DND-41 (cell line): Measurements from ENCODE around the gene DIRAS1.

Source experiments
- ATAC-seq: fragments of 200-7000 bp; cut with Tn5 transposase; 3 replicates; pipeline ENCODE4 v1.9.1; 2021; ENCODE audit warnings: low read depth; ENCODE audit not compliant: insufficient read depth
- DNase-seq: peaks from one replicate; pipeline ENCODE4 v3.0.0-alpha.2; 2020
- H2AFZ ChIP-seq: 2 replicates; pipeline ENCODE4 v1.6.0; 2012; ENCODE audit warnings: low read depth, low read length
- H3K27ac ChIP-seq: 2 replicates; pipeline ENCODE4 v1.5.1; 2012; ENCODE audit warnings: low read length, inconsistent platforms
- H3K27me3 ChIP-seq: fragments of 200-600 bp; sonication (generic); 2 replicates; pipeline ENCODE4 v1.6.0; 2012; ENCODE audit warnings: low read length, mild to moderate bottlenecking, inconsistent platforms; ENCODE audit not compliant: insufficient read depth, poor library complexity
- H3K36me3 ChIP-seq: 2 replicates; pipeline ENCODE4 v1.5.1; 2012; ENCODE audit warnings: low read length, inconsistent platforms; ENCODE audit not compliant: insufficient read depth
- H3K4me1 ChIP-seq: 2 replicates; pipeline ENCODE4 v1.5.1; 2012; ENCODE audit warnings: mild to moderate bottlenecking, low read length; ENCODE audit not compliant: insufficient read depth
- H3K4me2 ChIP-seq: 2 replicates; pipeline ENCODE4 v1.6.0; 2012; ENCODE audit warnings: mild to moderate bottlenecking, moderate library complexity, low read length, inconsistent platforms; ENCODE audit not compliant: insufficient read depth
- H3K4me3 ChIP-seq, 2 experiments: fragments of 200-600 bp in 1 of 2; shearing (Covaris generic) in 1 of 2; 2 replicates each; pipeline ENCODE4 v1.5.1; 2012 to 2016; ENCODE audit warnings: inconsistent platforms in 2 of 2, low read length in 2 of 2, mild to moderate bottlenecking in 2 of 2, low read depth in 1 of 2, moderate library complexity in 1 of 2
- H3K79me2 ChIP-seq: 2 replicates; pipeline ENCODE4 v1.6.0; 2012; ENCODE audit warnings: low read length, inconsistent platforms; ENCODE audit not compliant: insufficient read depth
- H3K9ac ChIP-seq: 2 replicates; pipeline ENCODE4 v1.6.0; 2012; ENCODE audit warnings: low read depth, mild to moderate bottlenecking, inconsistent platforms, low read length, moderate library complexity
- H3K9me3 ChIP-seq: 2 replicates; pipeline ENCODE4 v1.5.1; 2012; ENCODE audit warnings: low read length, moderate library complexity, mild to moderate bottlenecking, inconsistent platforms; ENCODE audit not compliant: insufficient read depth, severe bottlenecking
- H4K20me1 ChIP-seq: 2 replicates; pipeline ENCODE4 v1.6.0; 2012; ENCODE audit warnings: low read length; ENCODE audit not compliant: insufficient read depth
- CTCF ChIP-seq: IDR thresholded peaks from 2 replicates; pipeline ENCODE4 v1.5.1; 2012; ENCODE audit warnings: borderline replicate concordance, low read length, moderate library complexity, mild to moderate bottlenecking; ENCODE audit not compliant: poor library complexity, severe bottlenecking; ENCODE audit errors: extremely low read depth
- EZH2 ChIP-seq: IDR thresholded peaks from 3 replicates; pipeline ENCODE4 v1.6.1; 2012; ENCODE audit warnings: borderline replicate concordance, low read depth, mild to moderate bottlenecking, moderate library complexity, low read length, inconsistent platforms; ENCODE audit not compliant: severe bottlenecking

The DIRAS1 gene

DNA sequence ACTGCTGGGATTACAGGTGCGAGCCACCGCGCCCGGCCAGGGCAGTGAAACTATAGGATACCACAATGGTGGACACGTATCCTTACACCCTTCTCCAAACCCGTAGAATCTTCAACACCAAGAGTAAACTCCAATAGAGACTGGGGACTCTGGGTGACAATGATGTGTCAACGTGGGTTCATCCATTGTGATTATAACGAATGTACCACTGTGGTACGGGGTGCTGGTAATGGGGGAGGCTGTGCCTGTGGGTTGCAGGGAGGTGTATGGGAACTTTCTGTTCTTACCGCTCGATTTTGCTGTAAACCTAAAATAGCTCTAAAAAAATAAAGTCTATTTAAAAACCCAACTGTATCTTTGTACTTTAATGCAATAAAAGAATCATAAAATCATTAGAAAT, 30.3 kb downstream of the DIRAS1 start:
- H3K4me2 ChIP-seq: no peak overlapping the region
- no peak overlapping the region for H3K4me3 ChIP-seq
- no peak overlapping the region for H3K27ac ChIP-seq
- H3K79me2 ChIP-seq: no peaks in the 10 kb centered on the region
- no peaks in the 10 kb centered on the region for H4K20me1 ChIP-seq
- TF ChIP-seq EZH2: no peak
- TF ChIP-seq CTCF: no peak
- no peaks in the 10 kb centered on the region for H3K9me3 ChIP-seq
- ATAC-seq: no peak
- H3K9ac ChIP-seq: no peak overlapping the region
- H3K36me3 ChIP-seq: no peaks in the 10 kb centered on the region
- H3K27me3 ChIP-seq: no peaks in the 10 kb centered on the region
- no peaks in the 10 kb centered on the region for H3K4me1 ChIP-seq
- no peak overlapping the region for H2AFZ ChIP-seq
- DNase-seq: no peak

DNA sequence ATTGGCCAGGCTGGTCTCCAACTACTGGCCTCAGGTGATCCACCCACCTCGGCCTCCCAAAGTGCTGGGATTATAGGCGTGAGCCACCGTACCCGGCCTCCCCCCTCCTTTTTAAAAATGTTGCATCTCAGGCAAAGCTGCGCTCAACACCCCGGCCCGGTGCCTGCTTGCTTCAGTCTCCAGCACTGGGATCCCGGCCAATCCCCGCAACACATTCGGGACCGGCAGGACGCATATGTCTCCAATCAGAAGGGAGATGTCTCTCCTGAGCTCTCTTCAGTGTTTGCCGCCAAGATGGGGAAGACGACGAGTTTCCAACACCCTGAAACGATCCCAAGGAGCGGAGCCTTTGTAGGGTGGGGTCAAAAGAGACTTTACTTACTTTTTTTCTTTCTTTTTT, 34.8 kb downstream of the DIRAS1 start:
- Histone ChIP-seq H3K9ac (no peak overlapping the region), H3K4me3 (no peak overlapping the region), H3K79me2 (no peaks in the 10 kb centered on the region), H3K27me3 (no peaks in the 10 kb centered on the region), H3K27ac (no peak overlapping the region), H3K36me3 (no peaks in the 10 kb centered on the region), H2AFZ (no peak overlapping the region), H3K4me2 (no peak overlapping the region), H3K4me1 (no peaks in the 10 kb centered on the region), H3K9me3 (no peaks in the 10 kb centered on the region), H4K20me1 (no peaks in the 10 kb centered on the region)
- DNase-seq: no peak
- ATAC-seq: no peak
- TF ChIP-seq EZH2 (no peak), CTCF (no peak)

DNA sequence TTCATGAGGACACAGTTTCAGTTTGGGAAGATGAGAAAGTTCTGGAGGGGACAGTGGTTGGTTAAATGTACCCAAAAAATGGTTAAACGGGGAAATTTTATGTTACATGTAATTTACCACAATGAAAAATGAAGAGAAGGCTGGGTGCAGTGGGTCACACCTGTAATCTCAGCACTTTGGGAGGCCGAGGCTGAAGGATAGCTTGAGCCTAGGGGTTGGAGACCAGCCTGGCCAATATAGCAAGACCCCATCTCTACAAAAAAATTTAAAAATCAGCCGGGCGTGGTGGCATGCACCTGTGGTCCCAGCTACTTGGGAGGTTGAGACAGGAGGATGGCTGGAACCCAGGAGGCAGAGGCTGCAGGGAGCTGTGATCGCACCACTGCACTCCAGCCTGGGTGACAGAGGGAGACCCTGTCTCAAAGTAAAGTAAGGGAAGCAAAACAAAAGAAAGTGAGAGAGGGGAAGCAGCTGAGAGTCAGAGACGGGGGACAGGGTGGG, 35.9 kb downstream of the DIRAS1 start:
- Histone ChIP-seq H2AFZ (no peak overlapping the region), H3K27me3 (no peaks in the 10 kb centered on the region), H3K9ac (no peak overlapping the region), H3K9me3 (no peaks in the 10 kb centered on the region), H3K27ac (no peak overlapping the region), H3K4me2 (no peak overlapping the region), H3K4me1 (no peaks in the 10 kb centered on the region), H3K4me3 (no peak overlapping the region), H3K79me2 (no peaks in the 10 kb centered on the region), H4K20me1 (no peaks in the 10 kb centered on the region), H3K36me3 (no peaks in the 10 kb centered on the region)
- DNase-seq (no peak), ATAC-seq (no peak)
- TF ChIP-seq EZH2 (no peak), CTCF (no peak)
